ENCODE data around the gene COQ8A.
"Not testable (repeated sequence)": the region's sequence is repeated elsewhere in the genome, so short reads cannot be mapped to it uniquely, and the experiment has no call there.

COQ8A gene

GRCh38 chr1:226985839-226986463 lies 45.9 kb downstream of the COQ8A start:
- DNase-seq (ENCODE audit: low spot score), result peak; percentile 39

- peak; percentile 37 for DNase-seq (ENCODE audit: low spot score)
These were observed 46.5 kb downstream of the COQ8A start for GRCh38 chr1:226986496-226987178.

- no peak for DNase-seq (ENCODE audit: low spot score)
These were observed 47.1 kb downstream of the COQ8A start for GRCh38 chr1:226987179-226987536.

- no peak for DNase-seq (ENCODE audit: low spot score)
These were observed 47.7 kb downstream of the COQ8A start for GRCh38 chr1:226987623-226988333.

- DNase-seq (ENCODE audit: low spot score), result no peak
These were observed 48.2 kb downstream of the COQ8A start for GRCh38 chr1:226988334-226988666.

GRCh38 chr1:226989085-226989920 lies 49.2 kb downstream of the COQ8A start:
- DNase-seq (ENCODE audit: low spot score), result no peak

- DNase-seq (ENCODE audit: low spot score), result no peak
These were observed 50.1 kb downstream of the COQ8A start for GRCh38 chr1:226990133-226990716.

- no peak for DNase-seq (ENCODE audit: low spot score)
These were observed 51.8 kb downstream of the COQ8A start for GRCh38 chr1:226991920-226992319.

GRCh38 chr1:226993814-226994585 lies 53.9 kb downstream of the COQ8A start:
- peak; percentile 91 for DNase-seq (ENCODE audit: low spot score)

- DNase-seq (ENCODE audit: low spot score), result no peak
These were observed 54.7 kb downstream of the COQ8A start for GRCh38 chr1:226994586-226995364.

- DNase-seq (ENCODE audit: low spot score), result no peak
These were observed 55.6 kb downstream of the COQ8A start for GRCh38 chr1:226995365-226996332.

GRCh38 chr1:226999579-226999978 lies 59.5 kb downstream of the COQ8A start:
- not testable (repeated sequence) for DNase-seq (ENCODE audit: low spot score)

GRCh38 chr1:227002531-227003049 lies 62.5 kb downstream of the COQ8A start:
- no peak for DNase-seq (ENCODE audit: low spot score)

- no peak for DNase-seq (ENCODE audit: low spot score)
These were observed 63.1 kb downstream of the COQ8A start for GRCh38 chr1:227003165-227003564.

- no peak for DNase-seq (ENCODE audit: low spot score)
These were observed 64.7 kb downstream of the COQ8A start for GRCh38 chr1:227004796-227005195.

GRCh38 chr1:227006226-227006796 lies 66.2 kb downstream of the COQ8A start:
- peak; percentile 48 for DNase-seq (ENCODE audit: low spot score)

GRCh38 chr1:227009937-227010336 lies 69.8 kb downstream of the COQ8A start:
- no peak for DNase-seq (ENCODE audit: low spot score)

GRCh38 chr1:227010645-227011044 lies 70.6 kb downstream of the COQ8A start:
- no peak for DNase-seq (ENCODE audit: low spot score)

- DNase-seq (ENCODE audit: low spot score), result no peak
These were observed 76.9 kb downstream of the COQ8A start for GRCh38 chr1:227016990-227017389.

Data from D341Med (cell line).